Endometrium (tissue), 2 donors: Measurements from ENCODE around the gene CALM1.

Source experiments
- FAIRE-seq: peaks from 2 replicates; lab custom pipeline; 2012; peaks lifted over from hg19 to GRCh38; lab: Jason Lieb, UNC
- donor health status: control.
- donor health status: control.

Gene CALM1

DNA sequence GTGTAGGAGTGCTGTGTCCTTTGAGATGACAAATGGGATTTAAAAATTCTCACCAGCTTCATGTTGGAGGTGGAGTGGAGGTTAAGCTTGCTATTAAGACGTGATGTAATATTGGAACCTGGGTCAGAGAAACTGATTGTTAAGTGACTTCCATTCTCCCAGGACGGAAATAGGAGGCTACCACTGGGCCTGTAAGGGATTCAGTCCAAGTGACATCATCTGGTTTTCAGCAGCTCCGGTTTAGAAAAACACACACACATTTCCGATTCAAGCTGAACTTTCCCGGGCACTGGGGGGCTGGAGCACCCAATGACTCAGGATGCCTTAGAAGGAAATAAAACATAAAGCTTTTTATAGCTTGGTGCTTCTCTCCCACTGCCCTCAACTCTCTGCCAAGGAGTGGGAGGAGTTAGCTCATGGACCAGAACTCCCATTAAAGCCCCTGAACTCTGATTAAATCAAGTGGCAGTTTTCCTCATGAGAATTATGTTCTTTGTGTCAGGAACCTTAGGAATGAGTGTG lies 12.4 kb downstream of the CALM1 start:
- FAIRE-seq, result peak; percentile 85

DNA sequence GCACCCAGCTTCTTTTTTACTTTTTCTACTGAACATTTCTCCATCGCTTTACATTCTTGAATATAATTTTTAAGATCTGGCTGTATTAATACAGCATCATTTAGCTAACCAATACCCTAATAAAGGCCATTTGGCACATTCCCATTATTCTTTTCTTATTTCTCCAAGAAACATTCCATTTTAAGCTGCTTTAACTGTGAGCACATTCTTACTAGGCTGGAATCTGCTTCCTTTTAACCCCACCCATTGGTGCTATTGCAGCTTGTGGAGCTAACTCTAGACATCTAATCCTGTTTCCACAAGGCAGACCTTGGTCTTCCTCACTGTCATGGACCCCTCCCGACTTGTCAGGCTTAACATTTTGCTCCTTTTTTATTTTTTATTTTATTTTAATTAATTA lies 15.2 kb downstream of the CALM1 start:
- no peak for FAIRE-seq

DNA sequence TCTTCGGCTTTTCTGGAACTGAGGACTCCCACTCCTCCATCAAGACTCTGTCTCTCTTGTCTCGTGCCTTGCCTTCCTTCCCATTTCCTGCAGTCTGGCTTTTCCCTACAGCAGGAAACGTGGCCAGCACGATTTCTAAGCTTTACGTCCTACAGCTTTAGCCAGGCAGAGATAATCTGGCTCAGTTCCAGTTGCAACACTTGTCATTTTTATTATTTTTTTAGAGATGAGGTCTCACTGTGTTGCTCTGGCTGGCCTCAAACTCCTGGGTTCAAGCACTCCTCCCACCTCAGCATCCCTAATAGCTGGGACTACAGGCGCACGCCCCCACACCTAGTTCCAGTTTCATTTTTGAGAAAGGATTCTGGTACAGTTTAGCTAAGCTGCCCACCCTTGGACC lies 19.9 kb downstream of the CALM1 start:
- FAIRE-seq, result no peak

- FAIRE-seq, result no peak
Measured at GRCh38 chr14:90418053-90418452, 21.2 kb downstream of the CALM1 start.

GRCh38 chr14:90419200-90419599 lies 22.4 kb downstream of the CALM1 start:
- FAIRE-seq, result no peak

- FAIRE-seq, result no peak
Measured at GRCh38 chr14:90421001-90421631, 24.3 kb downstream of the CALM1 start.

- FAIRE-seq, result no peak
Measured at GRCh38 chr14:90421632-90422020, 24.8 kb downstream of the CALM1 start.

- FAIRE-seq, result no peak
Measured at GRCh38 chr14:90423166-90423565, 26.3 kb downstream of the CALM1 start.

GRCh38 chr14:90424075-90424474 lies 27.2 kb downstream of the CALM1 start:
- FAIRE-seq, result no peak

DNA sequence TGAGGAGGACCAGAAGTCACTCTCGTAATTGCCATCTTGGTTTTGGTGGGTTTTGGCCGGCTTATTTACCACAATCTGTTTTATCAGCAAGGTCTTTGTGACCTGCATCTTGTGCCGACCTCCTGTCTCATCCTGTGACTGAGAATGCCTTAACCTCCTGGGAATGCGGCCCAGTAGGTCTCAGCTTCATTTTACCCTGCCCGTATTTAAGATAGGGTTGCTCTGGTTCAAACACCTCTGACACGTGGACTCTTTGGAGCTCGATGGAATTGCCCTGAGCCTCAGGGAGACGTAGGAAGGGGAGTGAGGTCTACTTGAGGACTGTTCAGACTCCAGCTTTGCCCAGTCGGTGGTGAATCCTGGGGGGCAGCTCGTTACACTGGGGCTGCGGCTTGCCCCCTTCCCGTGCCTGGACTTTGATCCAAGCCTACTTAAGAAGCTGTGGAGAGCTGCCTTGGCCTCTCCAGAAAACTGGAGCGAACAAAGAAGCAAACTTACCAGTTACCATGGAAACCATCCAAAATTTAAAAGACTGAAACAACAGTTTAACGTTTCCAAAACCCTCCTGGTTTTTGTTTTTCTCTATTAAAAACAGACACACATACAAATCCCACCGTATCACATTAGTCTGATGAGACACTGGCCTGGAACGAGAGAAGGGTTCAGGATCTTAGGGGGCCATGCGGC lies 28.0 kb downstream of the CALM1 start:
- peak; percentile 21 for FAIRE-seq

- FAIRE-seq, result no peak
Measured at GRCh38 chr14:90425373-90425879, 28.6 kb downstream of the CALM1 start.

- FAIRE-seq, result no peak
Measured at GRCh38 chr14:90426031-90426540, 29.3 kb downstream of the CALM1 start.

DNA sequence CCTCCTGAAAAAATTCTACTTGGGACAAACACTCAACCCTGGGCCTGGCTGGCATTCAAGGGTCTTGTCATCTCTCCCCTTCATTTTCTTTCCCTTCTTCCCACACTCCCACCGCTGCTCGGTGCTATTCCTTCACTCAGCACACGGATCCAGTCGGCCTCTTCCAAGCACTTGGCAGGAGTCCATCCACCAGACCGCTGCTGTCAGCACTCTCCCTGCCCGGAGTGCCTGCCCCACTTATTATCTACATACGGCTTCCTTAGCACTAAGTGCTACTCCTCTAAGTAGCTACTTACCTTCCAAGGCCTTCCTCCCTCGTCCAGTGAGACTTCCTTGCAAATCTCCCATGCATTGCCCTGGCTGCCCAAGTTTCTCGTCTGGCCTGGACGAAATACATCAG lies 29.8 kb downstream of the CALM1 start:
- FAIRE-seq, result no peak

GRCh38 chr14:90427848-90428426 lies 31.1 kb downstream of the CALM1 start:
- no peak for FAIRE-seq

DNA sequence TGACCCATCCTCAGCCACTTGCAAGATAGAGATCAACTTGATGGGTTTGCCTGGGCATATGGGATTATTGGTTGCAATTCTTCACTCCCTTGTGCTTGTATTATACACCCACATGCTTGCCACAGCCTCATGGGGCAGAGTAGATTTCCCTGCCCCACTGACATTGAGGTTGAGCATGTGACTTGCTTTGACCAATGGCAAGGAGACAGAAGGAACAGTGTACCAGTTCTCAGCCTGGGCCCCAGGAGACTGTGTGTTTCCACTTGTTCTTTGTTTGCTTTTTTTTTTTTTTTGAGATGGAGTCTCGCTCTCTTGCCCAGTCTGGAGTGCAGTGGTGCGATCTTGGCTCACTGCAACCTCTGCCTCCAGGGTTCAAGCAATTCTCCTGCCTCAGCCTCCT lies 31.8 kb downstream of the CALM1 start:
- no peak for FAIRE-seq

DNA sequence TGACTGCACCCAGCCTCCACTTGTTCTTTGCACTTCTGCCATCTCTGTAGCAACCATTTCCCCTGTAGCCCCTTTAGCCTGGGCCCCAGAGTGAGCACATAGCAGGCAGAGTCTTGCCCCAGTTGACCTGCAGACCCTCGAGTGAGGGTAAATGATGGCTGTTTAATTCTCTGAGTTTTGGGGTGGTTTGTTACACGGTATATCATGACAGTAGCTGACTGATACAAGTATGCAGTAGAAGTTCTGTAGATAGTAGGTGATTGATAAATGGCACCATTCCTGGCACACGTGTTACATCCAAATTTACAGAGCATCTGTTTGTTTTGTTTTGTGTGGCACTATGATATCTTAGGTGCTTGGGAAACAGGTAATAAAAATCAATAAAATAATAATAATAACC lies 32.4 kb downstream of the CALM1 start:
- FAIRE-seq, result no peak

- FAIRE-seq, result no peak
Measured at GRCh38 chr14:90429754-90430153, 32.9 kb downstream of the CALM1 start.

DNA sequence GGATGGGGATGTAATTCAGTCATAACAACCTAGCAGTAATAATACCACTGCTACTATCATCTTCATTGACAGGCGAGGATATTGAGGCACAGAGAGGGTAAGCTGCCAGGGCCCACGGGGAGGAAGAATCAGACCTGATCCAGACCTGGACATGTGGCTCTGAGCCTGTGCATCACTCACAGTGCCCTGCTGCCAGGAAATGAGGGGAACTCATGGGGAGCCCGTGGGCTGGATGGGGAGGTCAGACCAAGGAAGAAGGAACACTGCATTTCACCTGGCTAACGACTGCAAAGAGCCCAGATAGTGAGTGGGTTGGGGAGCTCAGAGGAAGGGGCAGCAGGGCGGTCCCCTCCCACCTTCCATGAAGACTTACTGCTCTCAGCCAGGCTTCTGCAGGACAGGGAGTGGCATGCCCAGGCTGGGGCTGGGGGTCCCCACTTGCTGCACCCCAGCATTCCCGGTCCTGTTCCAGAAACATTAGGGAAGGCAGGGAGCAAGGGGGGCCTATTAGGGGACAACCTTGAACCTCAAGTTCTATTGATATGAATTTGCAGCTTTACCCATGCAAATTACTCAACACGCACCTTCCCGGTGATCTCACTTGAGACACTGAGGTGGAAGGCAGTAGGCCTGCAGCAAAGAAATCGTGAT lies 37.7 kb downstream of the CALM1 start:
- no peak for FAIRE-seq

DNA sequence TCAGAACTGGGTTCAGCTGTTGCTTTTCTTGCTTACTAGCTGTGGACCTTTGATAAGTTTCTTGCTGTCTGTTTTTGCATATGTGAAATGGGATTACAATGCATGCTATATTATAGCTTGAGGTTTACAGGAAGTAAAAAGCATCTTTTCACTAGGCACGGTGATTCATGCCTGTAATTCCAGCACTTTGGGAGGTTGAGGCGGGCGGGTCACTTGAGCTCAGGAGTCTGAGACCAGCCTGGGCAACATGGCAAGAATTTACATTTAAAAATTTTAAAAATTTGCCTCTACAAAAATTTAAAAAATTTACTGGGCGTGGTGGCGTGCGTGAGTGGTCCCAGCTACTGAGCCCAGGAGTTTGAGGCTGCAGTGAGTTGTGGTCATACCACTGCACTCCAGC lies 42.0 kb downstream of the CALM1 start:
- FAIRE-seq, result no peak

GRCh38 chr14:90440021-90440451 lies 43.2 kb downstream of the CALM1 start:
- FAIRE-seq, result no peak

DNA sequence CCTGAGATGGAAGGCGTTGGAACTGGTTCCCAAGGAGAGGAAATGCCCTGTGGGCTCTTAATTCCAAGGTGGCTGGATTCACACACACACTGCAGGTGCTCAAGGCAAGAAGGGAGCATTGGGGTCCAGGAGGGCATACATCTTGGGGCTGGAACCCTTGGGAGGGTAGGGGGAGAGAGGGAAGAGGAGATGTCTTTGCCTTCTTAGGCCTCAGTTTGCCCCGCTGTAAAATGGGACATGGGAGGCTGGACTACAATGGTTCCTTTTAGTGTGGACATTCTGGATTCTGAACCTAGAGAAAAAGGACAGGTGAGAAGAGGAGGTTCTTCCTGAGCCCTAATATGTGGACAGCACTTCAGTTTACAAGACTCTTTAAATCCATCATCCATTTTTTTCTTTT lies 43.8 kb downstream of the CALM1 start:
- FAIRE-seq, result no peak

DNA sequence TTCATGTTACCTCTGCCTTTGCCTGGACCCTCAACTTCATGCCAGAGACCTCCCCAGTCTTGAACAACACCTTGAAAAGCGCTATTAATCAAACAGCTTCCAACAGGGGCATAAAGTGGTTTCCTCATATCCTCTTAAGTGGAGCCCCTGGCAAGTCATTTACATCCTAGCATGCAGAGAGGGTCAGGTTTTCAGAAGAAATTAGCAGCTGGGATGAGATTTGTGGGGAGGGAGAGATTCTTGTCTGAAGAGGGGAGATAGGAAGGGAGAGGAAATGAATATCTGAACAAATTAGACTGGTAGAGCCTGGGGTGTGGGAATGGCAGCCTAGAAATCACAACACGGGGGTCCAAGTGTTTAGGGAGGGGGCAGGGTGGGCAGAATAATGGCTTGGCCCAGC lies 45.6 kb downstream of the CALM1 start:
- no peak for FAIRE-seq
